Measurements from ENCODE around the gene IFT74. TPM values are rescaled to one million over a fixed set of nuclear protein-coding genes. Genes with fewer than 3 reads are reported as not detected.

Gene IFT74
- total RNA-seq, 1 experiment from 2014 or later: 17.8 TPM

- TF ChIP-seq EZH2 (IDR thresholded peaks at IDR 0.05; ENCODE audit: low read depth) (no peak), CTCF (conservative IDR thresholded peaks at IDR 0.05) (no peak)
- no peaks in the 10 kb centered on the region for H3K4me1 ChIP-seq (replicated peaks; ENCODE audit: insufficient read depth)
- H3K36me3 ChIP-seq (ENCODE audit: low read depth): no peaks in the 10 kb centered on the region
- H3K27me3 ChIP-seq (ENCODE audit: insufficient read depth, low read depth): no peaks in the 10 kb centered on the region
- H3F3A ChIP-seq (ENCODE audit: insufficient read depth, low read depth): 0 out of 2 replicates have a peak, but pooled peaks cover 5% of the 10 kb centered on the region
- H3K4me3 ChIP-seq: no peak overlapping the region
- CTCF ChIA-PET: interaction anchor here (0.6 kb wide), 1 partner anchor 211 kb away, joined by 5 read pairs; no protein-coding TSS in a partner anchor
- H4K20me1 ChIP-seq (ENCODE audit: insufficient read depth): no peaks in the 10 kb centered on the region
- POLR2A ChIA-PET (ENCODE audit: unreplicated experiment): no interaction called here
- no peak overlapping the region for H3K27ac ChIP-seq
- H3K9me2 ChIP-seq (ENCODE audit: insufficient read depth): no peaks in the 10 kb centered on the region
- DNase-seq: no peak
- H2AFZ ChIP-seq: no peak overlapping the region
- H3K79me2 ChIP-seq (ENCODE audit: low read depth): no peaks in the 10 kb centered on the region
- BruUV-seq (replicated peaks): no TSS peak
- no peak overlapping the region for H3K4me2 ChIP-seq
- no peaks in the 10 kb centered on the region for H3K9me3 ChIP-seq (ENCODE audit: insufficient read depth, low read depth)
- intact Hi-C loops (cut with micrococcal nuclease; ENCODE audit: unreplicated experiment): loop anchor here (10.0 kb wide), 1 partner anchor 147 kb away; no protein-coding TSS in a partner anchor
Measured at GRCh38 chr9:27037499-27037898, 81.3 kb downstream of the IFT74 start.

GRCh38 chr9:27041746-27042145, 85.5 kb downstream of the IFT74 start:
- H3K36me3 ChIP-seq (ENCODE audit: low read depth): no peaks in the 10 kb centered on the region
- BruUV-seq (replicated peaks): no TSS peak
- no peak overlapping the region for H3K4me2 ChIP-seq
- H4K20me1 ChIP-seq (ENCODE audit: insufficient read depth): no peaks in the 10 kb centered on the region
- no peak overlapping the region for H3K27ac ChIP-seq
- no peaks in the 10 kb centered on the region for H3K9me2 ChIP-seq (ENCODE audit: insufficient read depth)
- H3K4me3 ChIP-seq: no peak overlapping the region
- intact Hi-C loops (cut with micrococcal nuclease; ENCODE audit: unreplicated experiment): no loop called here
- no peak for TF ChIP-seq EZH2 (IDR thresholded peaks at IDR 0.05; ENCODE audit: low read depth)
- no peak for TF ChIP-seq CTCF (conservative IDR thresholded peaks at IDR 0.05)
- H3K9me3 ChIP-seq (ENCODE audit: insufficient read depth, low read depth): no peaks in the 10 kb centered on the region
- ChIA-PET CTCF (no interaction called here), POLR2A (ENCODE audit: unreplicated experiment) (no interaction called here)
- H3K79me2 ChIP-seq (ENCODE audit: low read depth): no peaks in the 10 kb centered on the region
- H3F3A ChIP-seq (ENCODE audit: insufficient read depth, low read depth): no peaks in the 10 kb centered on the region
- H2AFZ ChIP-seq: no peak overlapping the region
- H3K4me1 ChIP-seq (replicated peaks; ENCODE audit: insufficient read depth): no peaks in the 10 kb centered on the region
- DNase-seq: no peak
- H3K27me3 ChIP-seq (ENCODE audit: insufficient read depth, low read depth): no peaks in the 10 kb centered on the region

- Histone ChIP-seq H3K9me2 (ENCODE audit: insufficient read depth) (no peaks in the 10 kb centered on the region), H3K4me1 (replicated peaks; ENCODE audit: insufficient read depth) (no peaks in the 10 kb centered on the region), H3K4me2 (no peak overlapping the region), H2AFZ (no peak overlapping the region), H3F3A (ENCODE audit: insufficient read depth, low read depth) (no peaks in the 10 kb centered on the region), H3K9me3 (ENCODE audit: insufficient read depth, low read depth) (no peaks in the 10 kb centered on the region), H3K27ac (no peak overlapping the region), H3K36me3 (ENCODE audit: low read depth) (no peaks in the 10 kb centered on the region), H3K79me2 (ENCODE audit: low read depth) (no peaks in the 10 kb centered on the region), H3K4me3 (no peak overlapping the region), H3K27me3 (ENCODE audit: insufficient read depth, low read depth) (no peaks in the 10 kb centered on the region), H4K20me1 (ENCODE audit: insufficient read depth) (no peaks in the 10 kb centered on the region)
- no TSS peak for BruUV-seq (replicated peaks)
- ChIA-PET POLR2A (ENCODE audit: unreplicated experiment) (no interaction called here), CTCF (no interaction called here)
- no peak for DNase-seq
- no peak for TF ChIP-seq CTCF (conservative IDR thresholded peaks at IDR 0.05)
- TF ChIP-seq EZH2 (IDR thresholded peaks at IDR 0.05; ENCODE audit: low read depth): no peak
- intact Hi-C loops (cut with micrococcal nuclease; ENCODE audit: unreplicated experiment): no loop called here
Measured at GRCh38 chr9:27042476-27042875, 86.3 kb downstream of the IFT74 start.

Measured in PC-9 (cell line).